Globus pallidus (tissue), 1 donor: ENCODE data around the gene GAS7.

Source experiments
- DNase-seq: peaks from one replicate; pipeline ENCODE4 v3.0.0-alpha.2; 2015; ENCODE audit warnings: low spot score

Gene GAS7

DNA sequence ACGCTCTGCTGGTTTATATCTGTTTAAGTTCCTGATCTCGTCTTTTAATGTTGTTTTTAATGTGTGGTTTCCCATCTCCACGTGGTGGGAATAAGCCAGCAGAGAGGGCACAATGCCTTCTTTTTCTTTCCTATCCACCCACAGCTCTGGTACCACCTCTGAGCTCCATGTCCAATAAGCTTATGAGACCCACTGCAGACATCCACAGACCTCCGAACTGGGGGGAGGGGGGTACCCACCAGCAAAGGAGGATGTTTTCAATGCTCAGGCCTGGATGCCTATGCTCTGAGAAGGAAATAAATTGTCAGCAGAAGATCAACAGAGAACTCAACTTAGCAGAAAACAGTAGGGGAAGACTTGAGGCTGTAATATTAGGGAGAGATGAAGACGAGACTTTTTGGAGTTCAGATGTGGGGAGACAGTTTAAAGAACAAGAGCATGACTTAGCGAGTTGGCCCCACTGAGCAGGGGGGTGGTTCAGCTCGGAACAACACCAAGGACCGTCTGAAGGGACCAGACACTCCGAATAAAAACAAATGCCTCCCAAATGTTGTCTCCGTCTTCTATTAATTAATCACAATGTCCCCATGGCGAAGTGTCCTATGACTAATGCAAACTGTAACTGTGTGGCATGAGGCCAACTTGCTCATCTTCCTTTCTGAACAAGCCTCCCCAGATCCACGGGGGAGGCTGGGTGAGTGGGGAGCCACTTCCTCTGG is 62.7 kb downstream of the GAS7 start:
- no peak for DNase-seq

DNA sequence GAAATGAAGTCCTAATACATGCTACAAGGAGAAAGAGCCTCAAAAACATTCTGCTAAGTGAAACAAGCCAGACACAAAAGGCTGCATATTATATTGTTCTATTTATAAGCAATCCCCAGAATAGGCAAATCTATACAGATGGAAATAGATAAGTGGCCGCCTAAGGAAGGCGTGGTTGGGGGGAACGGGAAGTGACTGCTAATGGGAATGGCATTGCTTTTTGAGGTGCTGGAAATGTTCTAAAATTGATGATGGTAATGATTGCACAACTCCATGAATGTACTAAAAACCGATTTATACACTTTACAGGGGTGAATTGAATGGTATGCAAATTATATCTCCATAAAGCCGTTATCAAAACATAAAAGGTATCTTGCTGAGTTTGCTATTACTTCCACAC is 67.7 kb downstream of the GAS7 start:
- DNase-seq = no peak

DNA sequence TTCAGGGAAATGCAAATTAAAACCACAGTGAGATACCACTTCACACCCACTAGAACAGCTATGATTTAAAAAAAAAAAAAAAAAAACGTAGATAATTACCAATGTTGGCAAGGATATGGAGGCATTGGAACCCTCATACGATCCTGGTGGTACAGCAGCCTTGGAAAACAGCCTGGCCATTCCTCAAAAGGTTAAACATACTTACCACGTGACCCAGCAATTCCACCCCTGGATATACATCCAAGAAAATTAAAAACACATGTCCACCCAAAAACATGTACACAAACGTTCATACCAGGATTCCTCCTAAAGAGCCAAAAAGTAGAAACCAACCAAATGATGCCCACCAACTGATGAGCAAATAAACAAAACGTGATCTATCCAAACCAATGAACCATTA is 68.1 kb downstream of the GAS7 start:
- no peak for DNase-seq

DNA sequence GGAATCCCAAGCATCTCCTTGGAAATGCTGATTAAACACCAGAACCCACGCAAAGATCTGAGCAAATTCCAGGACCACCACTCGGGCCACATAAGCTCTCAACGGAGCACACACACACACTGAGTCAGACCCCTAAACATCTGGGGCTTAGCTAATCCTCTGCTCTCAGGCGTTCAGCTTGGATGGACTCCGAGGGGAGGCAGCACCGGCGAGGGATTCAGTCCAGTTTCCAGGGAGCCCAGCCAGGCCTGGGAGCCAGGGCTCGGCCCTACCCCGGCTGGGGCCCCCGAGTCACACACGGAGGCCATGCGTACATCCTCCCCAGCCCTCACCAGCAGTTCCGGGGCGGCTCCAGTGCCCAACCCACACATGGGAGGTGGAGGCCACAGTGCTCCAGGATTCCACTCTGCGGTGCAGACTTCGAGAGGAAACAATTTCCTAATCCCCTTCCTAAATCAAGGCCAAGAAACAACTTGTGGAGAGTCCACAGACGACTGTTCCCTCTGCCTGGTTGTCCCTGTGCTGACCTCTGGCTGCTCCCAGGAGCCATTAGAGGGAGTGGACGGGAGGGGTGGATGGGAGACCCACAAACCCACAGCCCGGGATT is 70.5 kb downstream of the GAS7 start:
- peak; percentile 66 for DNase-seq

DNA sequence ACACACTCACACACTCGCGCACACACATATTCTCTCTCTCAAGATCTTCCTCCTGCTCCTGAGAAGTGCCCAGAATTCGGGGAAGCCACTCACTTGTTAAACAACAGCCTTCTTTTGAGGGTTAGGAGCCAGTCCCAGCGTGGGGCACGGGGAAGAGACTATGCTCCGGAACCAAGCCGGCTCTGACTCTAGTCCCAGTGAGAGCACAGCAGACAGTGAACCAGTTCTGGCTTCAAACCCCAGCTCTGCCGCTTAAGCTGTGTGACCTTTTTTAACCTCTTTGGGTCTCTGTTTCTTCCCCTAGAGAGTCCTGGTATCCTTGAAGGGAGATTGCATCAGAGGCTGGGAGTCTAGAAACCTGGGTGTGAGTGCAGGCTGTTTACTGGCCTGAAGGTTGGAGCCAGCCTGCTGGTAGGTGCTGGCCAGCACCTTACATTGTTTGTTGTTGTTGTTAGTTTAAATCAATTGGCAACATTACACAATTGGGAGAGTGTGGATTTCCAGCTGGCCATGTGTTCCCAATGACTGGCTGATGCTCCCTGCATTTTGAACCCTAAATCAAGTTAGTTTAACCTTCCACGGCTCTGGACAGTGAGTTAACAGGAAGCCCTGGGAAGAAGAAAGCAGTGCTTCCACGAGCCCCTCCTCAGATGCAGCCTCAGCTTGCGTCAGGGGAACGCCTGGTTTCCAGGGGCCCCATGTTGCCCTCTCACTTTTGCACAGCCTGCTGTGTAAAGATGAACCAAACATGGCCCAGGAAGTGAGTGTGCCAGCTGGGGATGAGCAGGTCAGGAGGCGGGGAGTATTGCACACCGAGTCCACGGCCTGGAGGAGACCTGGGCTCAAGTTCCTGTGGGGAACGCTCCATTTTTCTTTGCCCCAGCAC is 71.5 kb downstream of the GAS7 start:
- no peak for DNase-seq

DNA sequence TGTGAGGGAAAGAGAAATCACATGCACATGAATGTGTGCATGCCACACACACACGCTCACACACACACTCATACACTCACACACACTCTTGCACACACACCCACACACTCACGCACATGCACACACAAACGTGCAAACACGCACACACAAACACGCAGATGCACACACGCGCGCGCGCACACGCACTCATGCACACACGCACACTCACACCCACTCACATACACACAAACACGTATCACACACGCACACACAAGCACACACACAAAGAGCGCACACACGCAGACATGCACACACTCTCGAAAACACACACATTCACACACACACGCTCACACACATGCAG is 72.2 kb downstream of the GAS7 start:
- DNase-seq = no peak

DNA sequence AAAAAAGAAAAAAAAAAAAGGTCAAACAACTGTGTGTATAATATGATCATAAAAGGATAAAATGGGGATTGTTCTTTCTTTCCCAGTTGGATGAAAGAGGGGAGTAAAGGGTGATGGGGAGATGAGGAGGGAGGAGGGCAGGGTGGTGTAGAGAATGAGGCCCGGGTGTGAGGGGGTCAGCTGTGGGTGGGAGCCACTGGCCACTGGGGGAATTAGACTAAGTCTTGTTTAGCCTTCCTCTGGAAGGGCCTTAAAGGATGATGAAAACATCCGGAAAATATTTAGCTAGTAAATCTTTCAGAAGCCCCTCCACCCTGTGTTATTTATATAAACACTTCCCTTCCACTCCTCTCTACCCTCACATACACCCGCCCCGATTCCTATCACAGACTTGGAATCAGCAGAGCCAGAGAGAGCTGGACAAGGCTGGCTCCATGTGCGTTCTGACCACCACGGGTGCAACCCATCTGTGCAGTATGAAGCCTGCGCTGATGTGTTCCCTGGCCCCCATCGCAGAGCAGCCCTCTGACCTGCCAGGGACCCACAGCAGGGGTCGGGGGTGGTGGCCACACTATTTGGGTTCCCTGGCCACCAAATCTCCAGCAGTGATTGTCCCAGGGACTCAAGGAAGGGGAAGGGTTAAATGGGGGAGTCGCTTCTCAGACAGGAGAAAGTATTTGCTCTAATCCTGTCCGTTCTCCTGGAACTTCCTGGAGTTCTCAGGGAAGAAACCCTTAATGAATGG is 72.7 kb downstream of the GAS7 start:
- DNase-seq = no peak

DNA sequence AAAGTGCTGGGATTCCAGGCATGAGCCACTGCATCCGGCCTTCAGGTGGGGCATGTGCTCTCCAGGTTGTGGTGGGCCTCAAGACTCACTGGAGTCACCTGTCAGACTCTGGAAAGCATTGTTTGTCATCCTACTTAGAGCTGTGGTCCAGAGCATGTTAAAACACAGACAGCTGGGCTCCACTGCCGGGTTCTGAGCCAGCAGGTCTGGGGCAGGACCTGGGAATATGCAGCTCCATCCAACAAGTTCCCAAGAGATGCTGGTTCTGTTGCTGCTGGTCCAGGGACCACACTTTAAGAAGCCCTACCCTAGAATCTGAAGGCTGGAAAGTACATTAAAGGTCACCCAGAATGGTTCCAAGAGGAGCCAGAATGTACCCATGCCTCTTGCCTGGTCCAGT is 75.3 kb downstream of the GAS7 start:
- no peak for DNase-seq

DNA sequence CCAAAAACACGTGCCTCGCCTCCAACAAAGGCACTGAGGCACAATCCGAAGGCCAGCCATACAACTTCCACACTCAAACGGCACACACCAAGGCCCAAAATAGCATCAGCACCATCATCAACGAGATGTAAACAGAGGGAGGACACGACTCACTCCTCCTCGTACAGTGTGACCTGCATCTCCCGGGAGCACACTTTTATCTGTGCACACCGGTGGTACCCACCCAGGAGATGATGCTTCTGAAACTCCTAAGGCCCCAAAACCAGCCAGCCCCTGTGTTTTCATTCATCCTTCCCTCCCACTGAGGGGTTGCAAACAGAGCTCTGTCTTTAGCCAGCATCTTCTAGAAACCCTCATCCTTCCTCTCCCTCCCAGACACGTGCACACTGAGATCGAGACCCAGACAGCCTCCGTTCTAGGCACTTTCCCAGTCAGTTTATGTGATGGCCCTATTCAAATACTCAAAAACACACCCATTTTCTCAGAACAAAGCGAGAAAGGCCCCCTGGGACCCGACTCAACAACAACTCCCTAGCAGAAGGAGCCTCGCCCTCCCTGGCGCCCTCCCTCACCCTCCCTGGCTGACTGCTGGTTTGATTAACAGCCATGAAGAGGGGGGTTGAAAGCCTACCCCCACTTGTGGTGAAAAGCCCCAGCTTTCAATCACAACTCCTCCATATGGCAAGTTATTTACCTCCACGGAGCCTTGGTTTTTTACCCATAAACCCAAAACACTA is 76.3 kb downstream of the GAS7 start:
- DNase-seq = no peak

DNA sequence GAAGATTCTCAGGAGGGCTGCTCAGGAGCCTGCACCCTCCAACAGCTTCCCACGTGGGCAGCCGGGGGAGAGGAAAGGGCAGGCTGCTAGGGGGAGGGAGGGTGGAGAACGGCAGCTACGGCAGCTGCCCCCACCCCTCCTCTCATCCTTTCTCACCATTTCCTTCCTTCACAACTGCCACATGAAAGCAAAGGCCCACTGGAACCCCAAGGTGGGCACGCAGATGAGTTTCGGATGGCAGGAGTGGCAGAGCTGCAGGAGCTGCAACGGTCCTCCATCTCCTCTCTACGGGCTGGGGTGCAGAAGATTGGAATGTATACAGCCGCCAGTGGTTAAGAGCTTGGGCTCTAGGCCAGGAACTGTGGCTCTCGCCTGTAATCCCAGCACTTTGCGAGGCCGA is 77.7 kb downstream of the GAS7 start:
- DNase-seq = no peak

DNA sequence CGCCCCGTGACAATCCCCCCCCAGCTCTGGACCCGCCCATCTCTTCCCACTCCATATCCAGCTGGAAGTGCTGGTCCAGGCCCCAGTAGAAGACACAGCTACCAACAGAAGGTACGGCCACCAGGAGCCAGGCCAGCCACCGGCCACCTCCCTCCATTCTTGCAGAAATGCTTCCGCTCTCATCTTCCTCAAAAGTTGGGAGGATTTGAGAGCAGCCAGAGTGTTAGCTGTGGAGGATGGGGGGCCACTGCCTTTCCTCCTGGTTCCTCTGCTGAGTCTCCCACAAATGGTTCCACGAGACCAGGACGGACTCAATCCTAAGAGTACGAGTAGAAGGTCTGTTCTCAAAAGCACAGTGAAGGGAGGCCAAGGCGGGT is 78.3 kb downstream of the GAS7 start:
- no peak for DNase-seq

DNA sequence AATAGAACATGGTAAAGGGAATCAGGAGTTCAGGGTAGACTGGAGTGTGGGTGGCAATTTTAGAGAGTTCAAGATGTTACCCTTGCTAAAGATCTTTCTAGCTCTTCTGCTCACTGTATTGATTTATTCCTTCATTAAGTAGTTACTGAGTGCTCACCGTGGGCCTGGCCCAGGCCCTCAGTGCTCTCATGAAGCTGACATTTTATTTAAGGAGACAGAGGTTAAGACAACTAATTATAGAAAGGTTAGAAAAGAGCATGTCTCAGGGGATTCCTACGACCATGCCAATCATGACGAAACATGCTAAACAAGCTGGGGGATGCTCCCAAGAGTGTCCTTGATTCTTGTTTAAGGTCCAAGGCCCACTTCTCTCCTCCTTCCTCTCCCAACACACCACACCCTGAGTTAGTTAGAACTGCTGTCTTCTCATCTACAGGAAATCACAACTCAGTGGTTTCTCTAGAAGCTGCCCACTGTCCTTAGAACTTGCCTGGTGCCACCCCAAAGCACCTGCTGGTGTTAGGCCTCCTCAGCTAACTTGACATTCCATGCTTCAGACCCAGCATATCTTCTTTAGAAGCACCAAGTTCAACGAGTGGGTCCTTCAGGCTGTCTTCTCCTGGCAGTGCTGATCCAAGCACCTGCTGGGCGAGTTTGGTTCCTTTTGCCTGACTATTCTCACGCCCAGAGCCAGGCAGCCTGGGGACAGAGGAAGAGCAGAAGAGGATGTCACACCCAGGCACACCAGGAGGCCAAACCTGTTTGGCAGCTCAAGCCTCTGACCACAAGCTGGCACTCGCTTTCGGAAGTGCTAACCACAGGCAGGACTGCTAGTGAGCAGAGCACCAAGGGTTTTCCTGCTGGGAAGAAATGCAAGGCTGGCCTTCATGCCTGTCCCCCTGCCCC is 79.0 kb downstream of the GAS7 start:
- DNase-seq = no peak

DNA sequence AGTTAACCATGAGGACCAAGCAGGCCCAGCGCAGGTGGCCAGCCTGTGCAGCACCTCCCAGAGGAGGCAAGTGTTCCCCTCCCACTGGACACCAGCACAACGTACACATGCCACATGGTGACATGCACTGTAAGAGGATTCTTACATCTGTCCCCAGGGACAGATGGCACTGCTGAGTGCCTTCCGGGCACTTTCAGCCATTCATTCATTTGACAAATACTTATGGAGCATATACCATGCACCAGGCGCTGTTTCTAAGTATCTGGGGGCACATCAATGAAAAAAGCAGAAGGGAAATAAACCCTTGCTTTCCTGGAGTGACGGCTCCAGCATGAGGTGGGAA is 79.6 kb downstream of the GAS7 start:
- DNase-seq = no peak

DNA sequence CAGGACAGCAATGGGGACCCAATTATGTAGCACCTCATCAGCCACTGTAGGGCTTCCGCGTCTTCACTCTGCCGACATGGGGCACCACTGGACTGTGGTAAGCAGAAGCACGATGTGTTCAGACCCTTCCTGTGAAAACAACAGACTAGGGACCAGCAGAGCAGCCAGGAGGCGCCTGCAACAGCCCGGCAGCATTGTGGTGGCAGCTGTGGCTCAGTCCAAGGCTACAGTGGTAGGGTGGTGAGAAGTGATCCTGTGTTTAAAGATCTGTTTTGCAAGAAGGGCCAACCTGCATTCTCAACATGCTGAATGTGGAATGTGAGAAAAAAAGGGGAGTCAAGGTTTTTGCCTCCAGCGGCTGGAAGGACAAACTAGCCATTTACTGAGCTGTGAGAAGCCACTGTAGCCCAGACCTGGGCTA is 80.8 kb downstream of the GAS7 start:
- peak; percentile 82 for DNase-seq

DNA sequence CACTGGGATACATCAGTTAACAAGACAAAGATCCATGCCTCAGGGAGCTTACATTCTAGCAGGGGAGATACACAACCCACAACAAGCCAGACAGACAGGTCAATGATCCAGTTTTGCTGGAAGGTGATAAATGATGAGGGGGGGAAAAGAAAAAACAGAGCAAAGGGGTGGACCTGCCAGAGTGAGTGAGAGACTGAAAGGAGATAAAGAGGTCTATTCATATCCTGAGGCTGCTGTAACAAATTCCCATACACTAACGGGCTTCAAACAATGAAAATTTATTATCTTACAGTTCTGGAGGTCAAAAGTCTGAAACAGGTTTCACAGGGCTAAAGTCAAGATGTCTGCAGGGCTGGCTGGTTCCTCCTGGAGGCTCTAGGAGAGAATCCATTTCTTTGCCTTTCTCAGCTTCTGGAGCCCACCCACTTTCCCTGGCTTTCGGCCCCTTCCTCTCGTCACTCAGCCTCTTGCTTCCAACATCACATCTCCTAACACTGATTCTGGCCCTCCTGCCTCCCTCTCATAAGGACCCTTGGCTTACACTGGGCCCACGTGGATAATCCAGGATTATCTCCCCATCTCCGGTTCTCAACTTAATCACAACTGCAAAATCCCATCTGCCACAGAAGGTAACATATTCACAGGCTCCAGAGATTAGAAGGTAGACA is 81.5 kb downstream of the GAS7 start:
- DNase-seq = no peak

DNA sequence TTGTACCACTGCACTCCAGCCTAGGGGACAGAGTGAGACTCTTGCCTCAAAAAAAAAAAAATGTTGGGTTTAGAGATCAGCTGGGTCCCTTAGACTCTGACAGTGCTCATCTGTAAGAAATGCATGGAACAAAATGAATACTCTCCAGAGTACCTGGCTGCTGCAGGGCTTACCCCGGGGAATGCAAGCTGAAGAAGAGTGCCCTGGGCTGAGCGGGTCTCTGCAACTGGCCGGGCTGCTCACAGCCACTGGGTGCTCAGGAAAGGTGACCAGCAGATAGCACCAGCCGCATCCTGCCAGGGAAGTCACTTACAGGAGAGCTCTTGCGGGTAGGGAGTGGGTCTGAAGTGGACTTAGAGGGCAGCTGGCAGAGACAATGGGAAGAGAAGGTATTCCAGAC is 82.1 kb downstream of the GAS7 start:
- no peak for DNase-seq

DNA sequence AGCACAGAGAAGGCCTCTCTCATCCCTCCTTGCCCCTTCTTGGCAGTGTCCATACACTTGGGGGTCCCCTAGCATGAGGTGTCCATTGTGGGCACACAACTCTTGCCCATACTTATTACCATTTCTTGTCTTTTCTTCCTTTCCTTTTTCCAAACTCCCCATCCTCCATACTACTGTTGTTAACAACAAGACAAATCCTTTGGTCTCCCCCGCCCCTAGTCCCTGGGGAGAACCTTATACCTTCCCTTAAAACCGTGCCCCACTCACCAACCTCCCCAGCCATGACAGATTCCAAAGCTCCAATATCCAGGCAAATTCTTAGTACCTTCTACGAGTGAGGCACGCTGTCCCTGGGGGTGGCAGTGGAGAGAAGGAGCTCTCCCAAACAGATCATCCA is 82.9 kb downstream of the GAS7 start:
- DNase-seq = no peak

DNA sequence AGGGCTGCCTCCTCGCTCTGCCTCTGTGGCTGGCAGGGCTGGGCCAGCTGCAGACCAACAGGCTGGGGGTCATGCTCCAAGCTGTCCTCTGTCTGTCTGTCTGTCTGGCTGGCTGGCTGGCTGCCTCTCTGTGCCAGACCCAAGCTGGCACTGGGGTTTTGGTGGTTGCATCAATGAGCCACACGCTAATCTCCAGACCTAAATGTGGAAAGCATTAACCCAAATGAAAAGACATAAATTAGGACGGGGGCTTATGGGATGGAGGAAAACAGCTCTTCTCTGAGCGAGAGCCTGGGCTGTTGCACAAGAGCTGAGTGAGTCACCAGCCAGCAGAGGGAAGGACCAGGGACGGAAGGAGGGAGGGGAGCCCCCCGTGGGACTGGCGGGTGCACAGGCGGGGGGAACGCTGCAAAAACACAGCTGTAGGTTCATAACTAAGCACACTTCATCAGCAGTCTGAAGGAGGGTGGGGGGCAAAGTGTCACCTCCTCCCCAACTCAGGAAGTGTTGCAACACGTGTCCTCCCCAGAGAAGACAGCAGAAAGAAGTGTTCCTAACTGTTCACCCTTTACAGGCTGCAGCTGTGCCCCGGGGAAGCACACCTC is 83.4 kb downstream of the GAS7 start:
- DNase-seq = peak; percentile 79

DNA sequence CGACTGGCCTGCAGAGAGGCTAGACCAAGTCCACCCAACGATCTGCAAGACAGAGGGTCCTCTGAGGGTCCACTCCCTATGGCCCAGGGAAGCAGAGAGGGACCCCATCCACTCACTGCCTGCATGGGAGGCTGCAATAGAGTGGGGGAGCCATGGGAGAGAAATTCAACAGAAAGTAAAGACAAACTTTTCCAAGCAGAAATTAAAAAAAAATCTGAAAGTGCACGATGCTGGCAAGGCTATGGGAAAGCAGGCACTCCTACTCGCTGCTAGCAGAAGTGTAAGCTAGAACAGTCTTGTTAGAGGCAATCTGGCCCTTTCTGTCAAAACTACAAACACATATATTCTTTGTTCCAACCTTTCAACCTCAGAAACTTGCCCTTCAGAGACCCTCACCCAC is 85.4 kb downstream of the GAS7 start:
- DNase-seq = no peak

DNA sequence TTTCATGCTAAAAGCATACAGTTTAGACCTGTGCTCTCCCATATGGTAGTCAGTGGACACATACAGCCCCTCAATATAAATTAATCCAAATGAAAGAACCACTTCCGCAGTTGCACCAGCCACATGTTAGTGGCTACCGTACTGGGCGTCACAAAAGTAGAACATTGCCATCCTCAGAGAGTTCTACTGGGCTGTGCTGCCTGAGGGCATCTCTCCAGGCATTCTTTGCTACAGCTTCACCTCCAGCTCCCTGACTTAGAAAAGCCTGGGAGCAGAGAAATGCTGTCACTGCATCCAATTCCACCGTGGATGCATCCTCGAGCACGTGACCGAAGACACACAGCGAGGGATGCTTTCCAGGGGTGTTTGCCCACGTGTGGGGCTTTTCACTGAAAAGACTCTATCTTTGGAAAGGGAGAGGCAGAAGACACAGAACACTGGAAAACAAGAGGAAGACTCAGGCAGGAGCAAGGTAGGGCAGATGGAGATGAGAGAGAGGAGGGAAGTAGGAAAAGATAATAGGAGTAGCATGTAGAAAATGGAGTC is 86.4 kb downstream of the GAS7 start:
- no peak for DNase-seq
